Body of pancreas (tissue), 4 donors: ENCODE data around the gene SPART. TPM values are rescaled to one million over a fixed set of nuclear protein-coding genes. Genes with fewer than 3 reads are reported as not detected.

ENCODE experiments used
- ATAC-seq: fragments of 150-250 bp; one replicate; pipeline ENCODE4 v1.9.1; 2016
- DNase-seq, 4 donors: peaks; one replicate each; pipeline ENCODE4 v3.0.0-alpha.2; 2019
- H3K27ac ChIP-seq, 4 donors: fragments of 200-600 bp; sonication (generic); 1 replicate in 3 of 4; 2 replicates in 1 of 4; pipeline versions ENCODE4 v1.5.1 to v1.6.1; 2016 to 2019; ENCODE audit warnings: mild to moderate bottlenecking in 1 of 4, mixed read lengths in 1 of 4, moderate library complexity in 1 of 4
- H3K27me3 ChIP-seq, 2 donors: fragments of 200-600 bp; sonication (generic); one replicate each; pipeline ENCODE4 v1.6.0; 2016; ENCODE audit warnings: mild to moderate bottlenecking in 1 of 2
- H3K36me3 ChIP-seq, 2 donors: fragments of 200-600 bp; sonication (generic); replicated peaks in 1 of 2; 2 replicates each; pipeline ENCODE4 v1.5.1; 2016; ENCODE audit warnings: low read depth in 2 of 2; ENCODE audit not compliant: insufficient read depth in 1 of 2
- H3K4me1 ChIP-seq: fragments of 200-600 bp; sonication (generic); one replicate; pipeline ENCODE4 v1.6.0; 2016
- H3K4me3 ChIP-seq, 2 donors: fragments of 200-600 bp; sonication (generic); 1 replicate in 1 of 2; 2 replicates in 1 of 2; pipeline ENCODE4 v1.5.1; 2016 to 2019
- H3K9me3 ChIP-seq, 3 donors: fragments of 200-600 bp; sonication (generic); 1 replicate in 2 of 3; 2 replicates in 1 of 3; pipeline ENCODE4 v1.5.1; 2016
- POLR2A ChIP-seq, 3 donors: fragments of 450-650 bp; IDR thresholded peaks; one replicate each; pipeline ENCODE4 v1.6.1; 2016; ENCODE audit warnings: antibody characterized with exemption in 3 of 3, mild to moderate bottlenecking in 2 of 3
- WGBS, 2 donors: methylation state at CpG; one replicate each; pipeline ENCODE4 v1.1.5; 2017; 5-methylcytosine and 5-hydroxymethylcytosine counted together
- intact Hi-C: fragments of 100-400 bp; cut with DNase I; formaldehyde crosslinking; loops from one replicate; pipeline ENCODE4 v1.15.1; 2023
- total RNA-seq, 2 donors: library from RNA; depleted of rRNA; stranded (reverse); fragments of >200 nt; gene quantifications; one replicate each; pipeline ENCODE4 v1.1.0, GENCODE V29; 2016
- TF ChIP-seq, protein P1 (sequence below), 7 experiments: fragments of 450-650 bp in 4 of 7; fragments of 200-600 bp in 3 of 7; sonication (generic) in 3 of 7; IDR thresholded peaks; one replicate each; pipeline ENCODE4 v1.5.1; 2016 to 2019; ENCODE audit warnings: antibody characterized with exemption in 7 of 7

The SPART gene
- total RNA-seq, 2 donors from 2014 or later, result 11.5 to 16.1 TPM

DNA sequence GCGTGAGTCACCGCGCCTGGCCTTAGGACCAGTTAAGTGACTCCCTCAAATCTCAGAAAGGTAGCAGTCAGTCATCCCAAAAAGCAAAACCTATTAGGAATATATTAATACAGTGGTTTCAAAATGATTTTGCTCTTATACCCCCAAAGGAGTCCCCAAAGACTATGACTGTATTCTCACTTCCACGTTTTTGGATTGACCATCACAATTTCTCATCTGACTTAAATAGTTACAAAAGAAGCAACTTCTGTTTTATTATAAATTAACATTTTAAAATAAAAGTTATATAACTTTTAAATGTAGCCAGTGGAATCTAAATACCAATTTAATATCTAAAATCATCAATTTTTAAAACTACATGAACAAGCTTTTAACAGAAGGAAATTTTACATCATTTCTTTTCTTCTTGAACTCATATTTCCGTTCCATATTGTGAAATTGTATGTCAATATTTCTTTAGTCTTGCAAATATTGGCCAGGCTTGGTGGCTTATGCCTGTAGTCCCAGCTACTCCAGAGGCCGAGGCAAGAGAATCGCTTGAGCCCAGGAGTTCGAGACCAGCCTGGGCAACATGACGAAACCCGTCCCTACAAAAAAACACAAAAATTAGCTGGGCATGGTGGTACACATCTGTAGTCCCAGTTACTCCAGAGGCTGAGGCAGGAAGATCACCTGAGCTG is 1.5 kb upstream of the SPART start:
- Histone ChIP-seq H3K4me3 (no peak overlapping the region), H3K27ac (no peak overlapping the region), H3K9me3 (no peaks in the 10 kb centered on the region), H3K4me1 (no peaks in the 10 kb centered on the region), H3K36me3 (no peaks in the 10 kb centered on the region), H3K27me3 (no peaks in the 10 kb centered on the region)
- no peak for DNase-seq
- WGBS, 2 donors, result 77 to 78% methylated on average over 10 of the region's 10 CpGs
- TF ChIP-seq, protein P1, sequence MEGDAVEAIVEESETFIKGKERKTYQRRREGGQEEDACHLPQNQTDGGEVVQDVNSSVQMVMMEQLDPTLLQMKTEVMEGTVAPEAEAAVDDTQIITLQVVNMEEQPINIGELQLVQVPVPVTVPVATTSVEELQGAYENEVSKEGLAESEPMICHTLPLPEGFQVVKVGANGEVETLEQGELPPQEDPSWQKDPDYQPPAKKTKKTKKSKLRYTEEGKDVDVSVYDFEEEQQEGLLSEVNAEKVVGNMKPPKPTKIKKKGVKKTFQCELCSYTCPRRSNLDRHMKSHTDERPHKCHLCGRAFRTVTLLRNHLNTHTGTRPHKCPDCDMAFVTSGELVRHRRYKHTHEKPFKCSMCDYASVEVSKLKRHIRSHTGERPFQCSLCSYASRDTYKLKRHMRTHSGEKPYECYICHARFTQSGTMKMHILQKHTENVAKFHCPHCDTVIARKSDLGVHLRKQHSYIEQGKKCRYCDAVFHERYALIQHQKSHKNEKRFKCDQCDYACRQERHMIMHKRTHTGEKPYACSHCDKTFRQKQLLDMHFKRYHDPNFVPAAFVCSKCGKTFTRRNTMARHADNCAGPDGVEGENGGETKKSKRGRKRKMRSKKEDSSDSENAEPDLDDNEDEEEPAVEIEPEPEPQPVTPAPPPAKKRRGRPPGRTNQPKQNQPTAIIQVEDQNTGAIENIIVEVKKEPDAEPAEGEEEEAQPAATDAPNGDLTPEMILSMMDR (IDR thresholded peaks at IDR 0.05), result no peak
- TF ChIP-seq POLR2A (IDR thresholded peaks at IDR 0.05), result no peak
- intact Hi-C loops, result no loop called here
- no peak for ATAC-seq

DNA sequence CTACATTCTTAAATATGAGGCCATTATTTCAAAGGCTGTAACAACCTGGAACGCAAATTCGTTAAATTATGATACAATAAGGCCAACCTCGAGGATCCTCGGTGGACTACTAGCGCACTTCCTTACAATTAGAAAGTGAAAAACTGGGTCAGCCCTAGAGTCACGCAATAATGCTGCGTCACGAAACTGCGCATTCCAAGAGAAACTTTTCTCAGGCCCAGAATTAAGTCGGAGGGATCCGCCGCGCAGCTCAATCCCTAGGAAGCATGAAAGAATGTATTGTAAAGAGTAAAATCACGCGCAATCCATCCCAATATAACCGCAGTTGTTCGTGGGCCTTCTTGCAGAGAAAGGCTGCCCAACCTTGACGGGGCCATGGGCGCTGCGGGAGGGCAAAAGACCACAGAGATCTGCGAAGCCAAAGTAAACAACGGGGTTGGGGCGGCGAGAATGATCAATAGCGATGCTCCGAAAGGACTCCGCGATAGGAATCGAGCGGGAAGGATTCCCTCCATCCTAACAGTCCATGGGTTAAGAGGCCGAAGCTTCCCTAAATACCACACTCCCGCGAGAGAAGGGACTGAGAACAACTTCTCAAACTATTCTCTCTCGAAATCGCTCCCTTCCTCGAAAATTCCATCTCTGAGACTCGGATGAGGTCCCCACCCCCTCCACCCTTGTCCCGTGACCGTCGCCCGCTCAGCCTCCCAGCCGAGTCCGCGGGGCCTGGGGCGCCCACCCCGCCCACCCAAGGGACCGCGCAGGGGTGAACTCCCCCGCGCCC is 564 bp downstream of the SPART start:
- H3K9me3 ChIP-seq, result no peaks in the 10 kb centered on the region
- no peaks in the 10 kb centered on the region for H3K36me3 ChIP-seq
- intact Hi-C loops, result no loop called here
- H3K27me3 ChIP-seq, result no peaks in the 10 kb centered on the region
- H3K4me3 ChIP-seq, result peak overlapping the region; percentile 60 to 77
- peak; percentile 57 for ATAC-seq
- 3 to 6% methylated on average over 36 to 48 of the region's 50 CpGs for whole genome bisulfite sequencing, 2 donors
- H3K27ac ChIP-seq, result peak overlapping the region; percentile 85 to 95 (median 92)
- peak; percentile 60 to 74 (median 67) for DNase-seq
- TF ChIP-seq POLR2A (IDR thresholded peaks at IDR 0.05), result peak; percentile 32 to 73 (median 60)
- TF ChIP-seq, protein P1 (IDR thresholded peaks at IDR 0.05), result no peak
- no peaks in the 10 kb centered on the region for H3K4me1 ChIP-seq

DNA sequence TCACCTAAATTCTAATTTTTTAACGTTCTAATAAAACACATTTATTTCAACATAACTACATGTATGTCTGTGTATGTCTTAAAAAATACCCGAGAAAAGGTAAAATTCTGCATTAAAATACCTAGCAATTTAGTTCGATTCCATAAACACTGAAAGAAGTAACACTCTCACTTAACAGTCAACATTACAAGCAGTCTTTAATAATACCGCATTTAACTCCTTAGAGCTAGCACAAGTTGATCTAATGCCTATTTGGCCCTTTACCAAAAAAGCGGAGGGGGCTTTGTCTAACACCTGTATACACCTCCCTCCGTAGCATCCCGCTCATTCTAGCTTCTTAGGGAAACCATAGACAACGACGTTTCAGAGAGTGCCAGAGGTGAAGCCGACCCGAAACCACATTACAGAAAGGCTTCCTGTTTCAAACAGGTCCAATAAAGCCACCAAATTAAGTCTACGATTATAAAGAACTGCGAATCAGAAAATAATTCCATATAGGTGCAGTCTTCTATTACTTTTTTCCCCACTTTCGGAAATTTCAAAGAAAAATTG is 1.2 kb downstream of the SPART start:
- WGBS, 2 donors, result 36 to 46% methylated on average over 14 of the region's 14 CpGs
- no peaks in the 10 kb centered on the region for H3K4me1 ChIP-seq
- H3K27me3 ChIP-seq, result no peaks in the 10 kb centered on the region
- intact Hi-C loops, result no loop called here
- no peaks in the 10 kb centered on the region for H3K36me3 ChIP-seq
- TF ChIP-seq POLR2A (IDR thresholded peaks at IDR 0.05), result no peak
- TF ChIP-seq, protein P1 (IDR thresholded peaks at IDR 0.05), result no peak
- no peaks in the 10 kb centered on the region for H3K9me3 ChIP-seq
- ATAC-seq (no peak), DNase-seq (no peak)
- peak overlapping the region; percentile 85 to 95 (median 92) for H3K27ac ChIP-seq
- peak overlapping the region in 1 of 2 donors; percentile 60 for H3K4me3 ChIP-seq

DNA sequence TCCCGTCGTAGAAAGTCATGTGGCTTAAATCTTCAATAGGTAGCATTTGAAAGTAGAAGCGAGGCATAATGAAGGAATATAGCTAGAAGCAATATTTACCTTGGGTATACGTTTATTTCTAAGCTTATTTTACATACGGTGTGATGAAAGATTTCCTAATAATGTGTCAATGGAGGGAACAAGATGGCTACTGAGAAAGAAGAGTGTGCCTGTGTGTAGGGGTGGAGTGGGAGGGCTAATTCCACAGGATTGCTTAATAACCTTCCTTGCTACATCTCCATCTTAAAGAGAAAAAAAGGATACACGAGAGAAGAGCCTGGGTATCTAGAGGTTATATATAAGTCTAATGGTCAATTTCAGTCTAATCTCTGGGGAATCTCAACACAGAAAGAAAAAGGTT is 2.0 kb downstream of the SPART start:
- ATAC-seq (no peak), DNase-seq (no peak)
- no peaks in the 10 kb centered on the region for H3K36me3 ChIP-seq
- H3K27me3 ChIP-seq, result no peaks in the 10 kb centered on the region
- TF ChIP-seq, protein P1 (IDR thresholded peaks at IDR 0.05), result no peak
- no peak for TF ChIP-seq POLR2A (IDR thresholded peaks at IDR 0.05)
- intact Hi-C loops, result no loop called here
- no peaks in the 10 kb centered on the region for H3K4me1 ChIP-seq
- no peaks in the 10 kb centered on the region for H3K9me3 ChIP-seq
- H3K4me3 ChIP-seq, result no peak overlapping the region
- H3K27ac ChIP-seq, result peak overlapping the region in 1 of 4 donors; percentile 95
- 75 to 76% methylated on average over 6 of the region's 6 CpGs for WGBS, 2 donors
